Naive B cell (primary cell): ENCODE results near the gene DYNAP. TPM values are rescaled to one million over a fixed set of nuclear protein-coding genes. Genes with fewer than 3 reads are reported as not detected.

Experiments used
- ATAC-seq, 2 donors: fragments of 150-1000 bp; cut with Tn5 transposase; 2 replicates each; pipeline ENCODE4 v1.10.0; 2021; ENCODE audit warnings: low read depth in 2 of 2, mild to moderate bottlenecking in 2 of 2, moderate library complexity in 2 of 2
- DNase-seq: peaks from one replicate; pipeline ENCODE4 v3.0.0; 2022
- H3K27ac Mint-ChIP-seq, 6 donors: one replicate each; pipeline ENCODE4 v1.8.0; 2020 to 2022; ENCODE audit warnings: mild to moderate bottlenecking in 6 of 6, mixed read lengths in 6 of 6, moderate library complexity in 5 of 6, inconsistent platforms in 2 of 6
- H3K27me3 Mint-ChIP-seq, 3 donors: one replicate each; pipeline ENCODE4 v1.8.0; 2021 to 2022; ENCODE audit warnings: mixed read lengths in 3 of 3, mild to moderate bottlenecking in 1 of 3
- H3K36me3 Mint-ChIP-seq, 2 donors: one replicate each; pipeline ENCODE4 v1.8.0; 2020 to 2022; ENCODE audit warnings: mixed read lengths in 2 of 2, inconsistent platforms in 1 of 2, mild to moderate bottlenecking in 1 of 2
- H3K4me1 Mint-ChIP-seq, 3 donors: one replicate each; pipeline ENCODE4 v1.8.0; 2020 to 2022; ENCODE audit warnings: mixed read lengths in 3 of 3, inconsistent platforms in 1 of 3, mild to moderate bottlenecking in 1 of 3, moderate library complexity in 1 of 3
- H3K4me3 Mint-ChIP-seq, 8 donors: one replicate each; pipeline ENCODE4 v1.8.0; 2020 to 2022; ENCODE audit warnings: mild to moderate bottlenecking in 8 of 8, mixed read lengths in 8 of 8, moderate library complexity in 8 of 8, inconsistent platforms in 2 of 8
- H3K9me3 Mint-ChIP-seq, 7 donors: one replicate each; pipeline ENCODE4 v1.8.0; 2020 to 2022; ENCODE audit warnings: mixed read lengths in 7 of 7, mild to moderate bottlenecking in 5 of 7, inconsistent platforms in 2 of 7, moderate library complexity in 1 of 7
- polyA plus RNA-seq, 6 donors: library from polyadenylated mRNA; unstranded; fragments of 300-500 nt; fragmentation: Illumina TruSeq; gene quantifications; one replicate each; pipeline ENCODE4 v1.2.3, GENCODE V29; 2021; ENCODE audit warnings: low read depth in 6 of 6

Gene DYNAP, protein sequence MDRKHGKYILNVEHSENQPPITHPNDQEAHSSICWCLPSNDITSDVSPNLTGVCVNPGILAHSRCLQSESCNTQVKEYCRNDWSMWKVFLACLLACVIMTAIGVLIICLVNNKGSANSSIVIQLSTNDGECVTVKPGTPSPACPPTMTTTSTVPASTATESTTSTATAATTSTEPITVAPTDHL
- polyA plus RNA-seq = not detected

DNA sequence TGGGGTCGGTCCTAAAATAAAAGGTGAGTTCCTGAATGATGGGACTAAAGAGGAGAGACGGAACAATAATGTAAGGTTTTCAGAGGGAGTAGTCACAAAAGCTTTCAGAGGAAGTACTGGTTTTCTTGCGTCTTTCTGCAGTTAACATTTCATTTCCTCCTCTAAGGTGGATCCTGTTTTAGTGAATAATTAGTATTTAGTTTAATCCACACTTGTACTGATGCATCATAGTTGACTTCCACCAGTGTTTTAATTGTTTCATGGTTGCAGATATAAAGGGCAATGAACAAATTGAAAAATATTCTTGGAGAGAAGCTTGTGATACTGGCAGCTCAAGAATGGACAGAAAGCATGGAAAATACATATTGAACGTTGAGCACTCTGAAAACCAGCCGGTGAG, at the start of gene DYNAP:
Gene DYNAP (plus strand): TSS at position 301 of the 400 bp plus-strand sequence. CDS start 38 bp downstream, at position 339.
- H3K9me3 Mint-ChIP-seq = no peaks in the 10 kb centered on the region
- H3K27ac Mint-ChIP-seq = no peak within 1 kb of the TSS
- H3K4me3 Mint-ChIP-seq = no peak within 1 kb of the TSS
- H3K4me1 Mint-ChIP-seq = no peaks in the 10 kb centered on the region
- no peak for DNase-seq
- no peaks in the 10 kb centered on the region for H3K36me3 Mint-ChIP-seq
- H3K27me3 Mint-ChIP-seq = peaks cover 0 to 3% (median under 1%) of the 10 kb centered on the region in 3 donors
- no peak for ATAC-seq

DNA sequence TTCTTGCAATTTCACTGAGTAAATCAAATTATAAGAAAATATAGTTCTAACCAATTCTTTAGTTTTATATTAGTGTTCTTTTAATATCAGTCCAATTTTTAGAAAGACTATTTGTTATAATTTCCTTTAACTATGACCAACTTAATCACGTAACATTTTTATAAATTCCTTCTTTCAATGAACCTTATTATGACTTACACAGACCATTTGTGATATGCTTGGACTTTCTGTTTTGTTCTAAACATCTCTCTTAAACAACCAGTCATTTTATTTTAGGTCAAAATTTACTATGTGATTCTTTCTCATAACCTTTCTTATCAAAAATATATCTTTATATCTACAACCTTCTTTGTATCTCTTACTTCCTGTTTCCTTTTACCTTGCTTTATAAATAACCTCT, 39.5 kb upstream of the DYNAP start:
- Mint-ChIP-seq H3K27ac (no peak overlapping the region), H3K36me3 (no peaks in the 10 kb centered on the region), H3K4me1 (no peaks in the 10 kb centered on the region), H3K9me3 (peaks cover 0 to 5% (median 3%) of the 10 kb centered on the region in 7 donors), H3K4me3 (no peak overlapping the region), H3K27me3 (no peaks in the 10 kb centered on the region)
- DNase-seq = no peak
- no peak for ATAC-seq

DNA sequence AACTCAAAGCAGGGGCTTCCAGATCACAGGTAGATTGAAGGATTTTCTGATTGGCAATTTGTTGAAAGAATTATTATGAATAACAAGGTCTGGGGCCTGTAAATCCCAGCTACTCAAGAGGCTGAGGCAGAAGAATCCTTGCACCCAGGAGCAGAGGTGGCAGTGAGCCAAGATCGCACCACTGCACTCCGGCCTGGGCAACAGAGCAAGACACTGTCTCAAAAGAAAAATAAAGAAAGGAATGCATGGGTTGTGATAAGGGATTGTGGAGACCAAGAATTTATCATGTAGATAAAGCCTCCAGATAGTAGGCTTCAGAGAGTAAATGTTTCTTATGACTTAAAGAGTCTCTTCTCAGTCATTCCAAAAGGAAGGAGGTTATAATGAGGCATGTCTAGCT, 35.8 kb upstream of the DYNAP start:
- H3K4me3 Mint-ChIP-seq = no peak overlapping the region
- H3K4me1 Mint-ChIP-seq = no peaks in the 10 kb centered on the region
- DNase-seq (no peak), ATAC-seq (no peak)
- no peaks in the 10 kb centered on the region for H3K27me3 Mint-ChIP-seq
- no peaks in the 10 kb centered on the region for H3K36me3 Mint-ChIP-seq
- H3K27ac Mint-ChIP-seq = no peak overlapping the region
- peaks cover 0 to 5% (median 3%) of the 10 kb centered on the region in 7 donors for H3K9me3 Mint-ChIP-seq

DNA sequence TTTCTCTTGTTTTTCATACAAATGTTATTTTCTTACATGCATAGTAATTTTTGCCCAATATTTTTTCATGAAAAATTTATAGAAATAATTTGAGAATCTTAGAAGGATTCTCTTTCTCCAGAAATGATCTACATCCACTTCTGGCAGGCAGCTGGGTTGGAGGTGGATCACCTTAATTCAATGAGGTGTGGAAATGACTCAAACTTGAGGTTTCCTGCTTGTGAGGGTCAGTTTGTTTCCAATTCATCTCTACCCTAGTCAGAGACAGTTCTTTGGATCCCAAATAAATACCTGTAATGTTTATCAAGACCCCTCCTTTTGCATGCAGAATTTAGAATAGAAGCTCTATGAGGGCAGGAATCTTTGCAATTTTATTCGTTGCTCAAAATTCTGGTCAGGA, 35.0 kb upstream of the DYNAP start:
- Mint-ChIP-seq H3K27ac (no peak overlapping the region), H3K36me3 (no peaks in the 10 kb centered on the region), H3K27me3 (no peaks in the 10 kb centered on the region), H3K9me3 (peaks cover 0 to 5% (median 3%) of the 10 kb centered on the region in 7 donors), H3K4me3 (no peak overlapping the region), H3K4me1 (no peaks in the 10 kb centered on the region)
- DNase-seq (no peak), ATAC-seq (no peak)

DNA sequence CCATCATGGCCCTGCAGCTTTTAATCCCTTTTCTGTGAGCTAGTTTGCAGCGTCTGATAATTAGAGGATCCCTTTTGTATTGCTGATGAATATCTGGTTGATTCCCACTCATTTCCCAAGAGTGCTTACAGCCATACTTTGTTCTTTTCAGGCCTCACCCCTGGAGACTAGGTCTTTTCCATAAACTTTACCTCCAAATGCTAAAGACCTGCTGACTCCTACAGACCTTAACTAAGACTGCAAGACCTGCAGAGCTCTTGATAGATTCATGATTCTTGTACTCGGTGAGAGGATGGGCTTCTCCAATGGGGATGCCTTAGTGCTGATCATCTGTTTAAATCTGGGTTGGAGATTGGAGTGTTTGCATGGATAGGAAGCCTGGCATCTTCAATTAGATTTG, 33.1 kb upstream of the DYNAP start:
- Mint-ChIP-seq H3K4me3 (peak overlapping the region in 1 of 8 donors; percentile 10), H3K9me3 (no peaks in the 10 kb centered on the region), H3K4me1 (no peaks in the 10 kb centered on the region), H3K27ac (no peak overlapping the region), H3K27me3 (peaks cover 0 to 5% (median 0%) of the 10 kb centered on the region in 3 donors), H3K36me3 (no peaks in the 10 kb centered on the region)
- no peak for DNase-seq
- ATAC-seq = no peak

DNA sequence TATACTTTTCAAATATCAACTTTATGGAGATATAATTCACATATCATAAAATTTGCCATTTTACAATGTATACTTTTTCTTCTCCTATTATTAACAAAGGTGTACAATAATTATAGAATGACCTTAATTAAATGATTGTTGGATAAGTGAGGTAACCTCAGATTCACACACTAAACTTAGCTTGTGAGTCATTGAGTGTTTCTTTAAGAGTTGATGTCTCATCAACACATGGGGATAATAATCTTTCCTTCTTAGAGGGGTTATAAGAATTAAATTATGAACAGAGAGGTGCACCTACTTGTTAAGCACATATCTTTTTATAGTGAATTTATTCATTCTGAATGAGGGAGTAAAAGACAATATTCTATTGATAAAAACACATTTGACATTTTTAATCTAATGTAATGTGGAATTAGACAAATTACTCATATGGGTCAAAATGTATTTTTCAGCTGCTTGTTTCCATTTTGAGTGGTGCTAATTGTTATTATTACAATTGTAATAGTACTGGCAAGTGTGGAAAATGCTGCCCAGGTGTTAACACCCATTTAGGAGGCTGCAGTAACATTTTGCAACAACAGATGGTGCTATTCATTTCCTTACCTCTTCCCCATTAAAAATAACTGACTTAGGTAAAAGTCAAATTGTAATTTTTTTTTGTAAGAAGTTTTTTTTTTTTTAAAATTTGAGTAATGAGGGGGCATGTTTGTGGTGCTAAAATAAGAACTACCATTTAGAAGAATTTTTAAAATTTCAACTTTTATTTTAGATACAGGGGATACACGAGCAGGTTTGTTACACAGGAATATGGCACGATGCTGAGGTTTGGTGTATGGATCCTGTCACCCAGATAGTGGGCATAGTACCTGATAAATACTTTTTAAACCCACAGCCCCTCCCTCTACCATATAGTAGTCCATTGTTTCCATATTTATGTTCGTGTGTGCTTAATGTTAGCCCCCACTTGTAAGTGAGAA, 32.1 kb upstream of the DYNAP start:
- Mint-ChIP-seq H3K27me3 (peaks cover 0 to 5% (median 0%) of the 10 kb centered on the region in 3 donors), H3K4me3 (no peak overlapping the region), H3K4me1 (no peaks in the 10 kb centered on the region), H3K9me3 (no peaks in the 10 kb centered on the region), H3K27ac (no peak overlapping the region), H3K36me3 (no peaks in the 10 kb centered on the region)
- no peak for ATAC-seq
- no peak for DNase-seq

DNA sequence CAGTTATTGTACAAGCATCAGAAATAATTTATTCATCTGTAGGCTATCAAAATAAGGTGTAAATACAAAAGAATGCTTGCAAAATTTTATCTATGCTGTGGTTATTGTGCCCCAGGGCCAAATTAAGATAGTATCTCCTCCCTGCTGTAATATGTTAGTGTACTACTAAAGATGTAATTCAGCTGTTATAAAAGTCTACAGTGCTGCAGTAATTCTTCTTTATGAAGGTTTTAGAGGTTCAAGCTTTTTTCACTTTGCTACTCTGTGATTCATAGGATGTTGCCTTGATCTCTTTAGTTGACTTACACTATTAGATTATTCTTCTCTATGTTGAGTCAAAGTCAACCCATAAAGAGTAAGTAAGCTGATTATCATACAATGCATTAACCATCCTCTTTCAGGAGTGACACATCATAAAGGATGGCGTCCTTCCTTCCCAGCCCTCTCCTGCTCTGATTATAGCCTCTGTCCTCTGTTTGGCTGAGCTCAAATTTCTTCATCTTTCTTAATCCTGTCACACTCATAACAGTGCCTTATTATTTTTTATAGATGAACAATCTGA, 29.3 kb upstream of the DYNAP start:
- H3K27me3 Mint-ChIP-seq = peaks cover 0 to 20% (median 1%) of the 10 kb centered on the region in 3 donors
- H3K9me3 Mint-ChIP-seq = no peaks in the 10 kb centered on the region
- H3K4me1 Mint-ChIP-seq = no peaks in the 10 kb centered on the region
- DNase-seq (no peak), ATAC-seq (no peak)
- no peaks in the 10 kb centered on the region for H3K36me3 Mint-ChIP-seq
- no peak overlapping the region for H3K27ac Mint-ChIP-seq
- no peak overlapping the region for H3K4me3 Mint-ChIP-seq

DNA sequence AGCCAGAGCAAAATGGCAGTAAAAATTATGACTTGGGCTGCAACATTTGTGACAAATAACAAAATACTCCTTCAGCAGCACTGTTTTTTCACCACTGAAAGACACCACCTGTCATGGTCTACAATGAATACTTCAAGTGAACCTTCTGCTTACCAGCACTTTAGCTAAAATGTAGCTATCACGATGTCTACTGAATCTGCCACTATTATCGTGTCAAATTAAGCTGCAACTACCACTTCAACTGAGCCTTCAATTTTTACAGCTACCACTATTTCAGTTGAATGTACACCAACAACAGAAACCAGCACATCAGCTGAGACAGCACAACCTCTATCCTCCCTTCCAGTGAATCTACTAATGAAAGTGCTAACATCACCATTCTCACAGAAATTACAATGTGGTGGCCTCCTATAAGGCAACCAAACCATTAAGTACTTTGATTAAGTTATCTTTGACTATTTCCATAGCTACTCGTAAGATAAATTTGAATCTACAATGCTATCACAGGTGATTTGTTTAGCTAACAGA, 10.8 kb upstream of the DYNAP start:
- DNase-seq (no peak), ATAC-seq (no peak)
- Mint-ChIP-seq H3K27ac (no peak overlapping the region), H3K4me3 (no peak overlapping the region), H3K9me3 (peaks cover 0 to 6% (median 0%) of the 10 kb centered on the region in 7 donors), H3K4me1 (no peaks in the 10 kb centered on the region), H3K27me3 (peaks cover 18 to 27% (median 25%) of the 10 kb centered on the region in 3 donors), H3K36me3 (no peaks in the 10 kb centered on the region)

DNA sequence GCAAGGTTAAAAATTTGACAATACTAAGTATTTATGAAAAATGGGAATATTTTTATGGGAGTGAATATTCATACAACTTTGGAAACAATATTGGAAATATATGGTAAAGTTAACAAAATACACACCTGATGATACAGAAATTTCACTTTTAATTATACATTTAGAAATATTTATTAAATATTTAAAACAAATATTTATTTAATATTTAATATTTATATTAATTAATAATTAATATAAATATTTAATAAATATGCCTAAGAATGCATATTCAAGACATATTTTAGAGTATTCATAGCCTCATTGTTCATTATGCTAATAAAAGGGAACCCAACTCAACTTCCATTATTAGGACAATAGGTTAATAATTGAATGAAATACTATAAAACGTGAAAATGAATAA, 7.0 kb upstream of the DYNAP start:
- Mint-ChIP-seq H3K27ac (no peak overlapping the region), H3K27me3 (peaks cover 8 to 27% (median 13%) of the 10 kb centered on the region in 3 donors), H3K36me3 (no peaks in the 10 kb centered on the region), H3K4me1 (no peaks in the 10 kb centered on the region), H3K9me3 (no peaks in the 10 kb centered on the region), H3K4me3 (no peak overlapping the region)
- no peak for DNase-seq
- ATAC-seq = no peak

DNA sequence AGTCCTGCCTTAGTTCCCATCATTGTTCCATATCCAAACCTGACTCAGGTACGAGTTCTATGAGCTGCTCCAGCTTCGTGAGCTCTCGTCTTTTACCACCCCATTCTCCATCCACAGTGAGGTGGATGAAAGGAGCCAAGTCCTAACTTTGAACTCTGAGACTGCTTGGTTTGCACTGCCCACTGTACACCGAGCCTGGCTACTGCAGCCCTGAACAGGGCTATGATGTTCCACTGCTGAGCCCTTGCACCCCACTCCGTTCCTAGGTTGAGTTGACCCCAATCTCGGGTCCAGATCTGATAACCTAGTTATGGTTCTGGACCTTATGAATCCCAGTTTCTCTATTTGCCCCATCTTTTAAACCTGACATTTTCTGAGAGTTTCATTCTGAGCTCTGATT, 5.3 kb upstream of the DYNAP start:
- no peaks in the 10 kb centered on the region for H3K9me3 Mint-ChIP-seq
- H3K27me3 Mint-ChIP-seq = peaks cover 8 to 27% (median 8%) of the 10 kb centered on the region in 3 donors
- DNase-seq = no peak
- ATAC-seq = no peak
- H3K4me1 Mint-ChIP-seq = no peaks in the 10 kb centered on the region
- H3K4me3 Mint-ChIP-seq = no peak overlapping the region
- H3K36me3 Mint-ChIP-seq = no peaks in the 10 kb centered on the region
- no peak overlapping the region for H3K27ac Mint-ChIP-seq

DNA sequence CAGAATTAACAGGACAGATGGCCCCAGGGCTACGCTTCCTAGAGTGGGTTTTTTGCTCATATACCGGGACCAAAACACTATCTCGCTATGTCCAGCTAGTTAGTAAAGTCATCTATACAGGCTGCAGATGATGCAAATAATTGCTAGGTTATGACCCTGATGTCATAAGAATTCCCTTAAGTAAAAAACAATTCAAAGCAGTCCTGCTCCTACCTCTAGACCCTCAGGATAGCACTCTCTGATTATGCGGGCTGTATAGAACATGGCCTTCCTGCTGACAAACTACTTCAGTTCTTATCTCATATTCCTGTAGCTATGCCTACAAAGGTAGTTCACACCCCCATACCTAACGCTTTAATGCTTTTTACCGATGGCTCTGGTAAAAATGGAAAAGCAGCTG, 13.2 kb downstream of the DYNAP start:
- H3K27me3 Mint-ChIP-seq = peaks cover under 1 to 4% (median under 1%) of the 10 kb centered on the region in 3 donors
- ATAC-seq (no peak), DNase-seq (no peak)
- H3K36me3 Mint-ChIP-seq = no peaks in the 10 kb centered on the region
- no peaks in the 10 kb centered on the region for H3K4me1 Mint-ChIP-seq
- H3K27ac Mint-ChIP-seq = no peak overlapping the region
- no peak overlapping the region for H3K4me3 Mint-ChIP-seq
- H3K9me3 Mint-ChIP-seq = no peaks in the 10 kb centered on the region

DNA sequence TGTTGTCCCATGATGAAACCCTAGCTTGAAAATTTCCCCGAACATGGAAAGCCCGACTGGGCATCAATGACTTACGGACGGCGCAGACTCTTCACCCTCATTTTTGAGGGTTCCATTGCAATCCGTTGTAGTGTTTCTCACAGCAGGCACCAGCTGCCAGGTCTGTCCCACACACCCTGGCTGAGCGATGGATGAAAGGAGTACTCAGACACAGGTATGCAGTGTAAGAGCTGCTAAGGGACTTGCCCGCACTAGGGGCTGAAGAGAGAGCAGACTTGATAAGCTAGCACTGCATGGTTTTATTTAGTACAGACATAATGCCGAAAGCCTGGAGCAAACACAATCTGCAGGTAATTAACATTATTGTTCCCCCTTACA, 15.8 kb downstream of the DYNAP start:
- ATAC-seq (no peak), DNase-seq (no peak)
- Mint-ChIP-seq H3K9me3 (peaks cover 0 to 2% (median 0%) of the 10 kb centered on the region in 7 donors), H3K36me3 (no peaks in the 10 kb centered on the region), H3K27me3 (peaks cover 0 to 4% (median 0%) of the 10 kb centered on the region in 3 donors), H3K27ac (no peak overlapping the region), H3K4me3 (no peak overlapping the region), H3K4me1 (no peaks in the 10 kb centered on the region)

DNA sequence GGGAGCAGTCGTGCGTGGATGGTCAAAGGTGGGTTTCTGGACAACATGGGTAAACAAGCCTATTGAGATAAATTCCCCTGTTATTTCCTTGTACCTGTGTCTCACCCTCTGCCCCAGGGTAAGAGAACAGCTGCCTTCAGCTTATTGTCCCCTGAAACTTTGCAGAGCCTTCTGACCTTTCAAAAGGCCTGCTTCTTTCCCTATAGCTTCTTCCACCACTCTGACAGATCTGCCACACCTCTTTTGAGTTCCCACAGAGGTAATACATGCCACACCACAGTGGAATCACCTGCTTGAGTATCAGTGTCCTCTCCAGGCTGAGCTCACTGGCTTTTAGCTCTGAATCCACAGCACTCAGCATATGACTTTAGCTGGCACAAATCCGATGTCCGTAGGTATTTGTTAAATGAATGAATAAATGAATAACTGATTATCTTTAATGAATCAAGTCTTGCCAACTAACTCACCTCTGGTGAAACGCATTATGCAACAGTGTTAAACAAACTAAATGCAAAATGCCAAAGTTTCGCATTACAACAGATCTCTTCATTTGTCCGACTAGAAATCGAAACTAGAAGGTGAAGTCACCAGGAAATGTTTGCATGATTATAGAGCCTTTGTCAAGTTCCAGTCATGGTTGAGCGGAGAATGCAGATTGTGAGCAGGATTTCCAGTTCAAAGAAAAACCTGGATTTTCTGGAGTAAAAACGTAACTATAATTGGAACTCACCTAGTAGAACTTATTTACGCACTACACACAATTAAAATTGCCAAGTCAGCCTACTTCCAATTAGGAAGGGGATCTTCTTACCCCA, 16.4 kb downstream of the DYNAP start:
- H3K27ac Mint-ChIP-seq = no peak overlapping the region
- DNase-seq = no peak
- ATAC-seq = no peak
- peaks cover 0 to 2% (median 0%) of the 10 kb centered on the region in 7 donors for H3K9me3 Mint-ChIP-seq
- H3K4me1 Mint-ChIP-seq = no peaks in the 10 kb centered on the region
- peaks cover 0 to 4% (median 0%) of the 10 kb centered on the region in 3 donors for H3K27me3 Mint-ChIP-seq
- H3K36me3 Mint-ChIP-seq = no peaks in the 10 kb centered on the region
- no peak overlapping the region for H3K4me3 Mint-ChIP-seq
